Uterus (tissue), 2 donors: ENCODE measurements around the gene HDGFL2.

Source experiments
- CTCF ChIP-seq, 4 experiments: fragments of 200-600 bp in 2 of 4; fragments of 450-650 bp in 2 of 4; sonication (generic) in 2 of 4; IDR thresholded peaks; one replicate each; pipeline ENCODE4 v1.5.1; 2016 to 2019; ENCODE audit warnings: antibody characterized with exemption in 4 of 4, mild to moderate bottlenecking in 2 of 4, moderate library complexity in 1 of 4
- POLR2A ChIP-seq, 2 donors: fragments of 450-650 bp; IDR thresholded peaks; one replicate each; pipeline ENCODE4 v1.6.1; 2016; ENCODE audit warnings: antibody characterized with exemption in 2 of 2, mild to moderate bottlenecking in 1 of 2, moderate library complexity in 1 of 2

GRCh38 chr19:4515732-4516131 lies 43.6 kb downstream of the HDGFL2 start:
- TF ChIP-seq POLR2A (IDR thresholded peaks at IDR 0.05) (no peak), CTCF (IDR thresholded peaks at IDR 0.05) (no peak)
